Measurements from ENCODE around the gene MEIOC. TPM values are rescaled to one million over a fixed set of nuclear protein-coding genes. Genes with fewer than 3 reads are reported as not detected.
"Not testable (repeated sequence)": the region's sequence is repeated elsewhere in the genome, so short reads cannot be mapped to it uniquely, and the experiment has no call there.

Gene MEIOC
- total RNA-seq, 2 experiments from 2014 or later, result 0.16 to 0.26 TPM

GRCh38 chr17:44688200-44688599 lies 31.9 kb downstream of the MEIOC start:
- POLR2A ChIA-PET, result interaction anchor here (1.1 to 2.5 kb wide), 3 partner anchors 20 to 211 kb away, joined by 3 to 21 read pairs (median 6); partner anchors contain the start of genes DBF4B, EFTUD2 and GPATCH8
- DNase-seq (no peak), ATAC-seq (no peak)
- Mint-ChIP-seq H3K27ac (no peak overlapping the region), H3K36me3 (ENCODE audit: low read depth) (peaks cover 10% of the 10 kb centered on the region), H3K4me1 (ENCODE audit: low read depth) (peaks cover 31% of the 10 kb centered on the region), H3K9me3 (ENCODE audit: insufficient read depth) (no peaks in the 10 kb centered on the region), H3K27me3 (ENCODE audit: low read depth) (no peaks in the 10 kb centered on the region), H3K4me3 (peak overlapping the region; percentile 98)
- CTCF ChIA-PET, result interaction anchor here (0.8 to 4.0 kb wide), 4 partner anchors 16 to 156 kb away, joined by 5 to 21 read pairs (median 8); partner anchors contain the start of gene DBF4B

GRCh38 chr17:44688675-44689476 lies 32.6 kb downstream of the MEIOC start:
- Mint-ChIP-seq H3K4me1 (ENCODE audit: low read depth) (peaks cover 28% of the 10 kb centered on the region), H3K9me3 (ENCODE audit: insufficient read depth) (no peaks in the 10 kb centered on the region), H3K27me3 (ENCODE audit: low read depth) (no peaks in the 10 kb centered on the region), H3K36me3 (ENCODE audit: low read depth) (peaks cover 4% of the 10 kb centered on the region), H3K27ac (peak overlapping the region; percentile 93), H3K4me3 (peak overlapping the region; percentile 98)
- ChIA-PET CTCF (interaction anchor here (0.8 to 4.0 kb wide), 4 partner anchors 16 to 156 kb away, joined by 5 to 21 read pairs (median 8); partner anchors contain the start of gene DBF4B), POLR2A (interaction anchor here (0.6 to 2.5 kb wide), 6 partner anchors 19 to 267 kb away, joined by 3 to 21 read pairs (median 4); partner anchors contain the start of genes DBF4B, EFTUD2 and GPATCH8)
- no peak for DNase-seq
- peak; percentile 14 for ATAC-seq

- peak; percentile 99 for ATAC-seq
- peaks cover 28% of the 10 kb centered on the region for H3K4me1 Mint-ChIP-seq (ENCODE audit: low read depth)
- no peaks in the 10 kb centered on the region for H3K9me3 Mint-ChIP-seq (ENCODE audit: insufficient read depth)
- H3K4me3 Mint-ChIP-seq, result peak within 1 kb of the TSS; percentile 98
- peaks cover 3% of the 10 kb centered on the region for H3K36me3 Mint-ChIP-seq (ENCODE audit: low read depth)
- POLR2A ChIA-PET, result interaction anchor here (0.6 to 2.5 kb wide), 9 partner anchors 15 to 266 kb away, joined by 3 to 21 read pairs (median 4); partner anchors contain the start of genes DBF4B, EFTUD2 and GPATCH8
- peak; percentile 94 for DNase-seq
- peak within 1 kb of the TSS; percentile 93 for H3K27ac Mint-ChIP-seq
- no peaks in the 10 kb centered on the region for H3K27me3 Mint-ChIP-seq (ENCODE audit: low read depth)
- CTCF ChIA-PET, result interaction anchor here (0.8 to 4.0 kb wide), 8 partner anchors 8 to 156 kb away, joined by 3 to 21 read pairs (median 4); partner anchors contain the start of gene DBF4B
These were observed 33.4 kb downstream of the MEIOC start, which contains the start of gene CCDC43 for GRCh38 chr17:44689477-44690217. CCDC43 (minus strand) TSS chr17:44689776; CDS start chr17:44689753, 23 bp downstream.

- ChIA-PET POLR2A (interaction anchor here (2.2 to 2.5 kb wide), 2 partner anchors 17 kb away, joined by 6 to 21 read pairs; partner anchors contain the start of gene DBF4B), CTCF (interaction anchor here (0.6 to 4.0 kb wide), 13 partner anchors 8 to 187 kb away, joined by 3 to 21 read pairs (median 3); partner anchors contain the start of gene DBF4B)
- peak; percentile 34 for DNase-seq
- H3K36me3 Mint-ChIP-seq (ENCODE audit: low read depth); H3K27me3 Mint-ChIP-seq (ENCODE audit: low read depth); H3K9me3 Mint-ChIP-seq (ENCODE audit: insufficient read depth); H3K27ac Mint-ChIP-seq; ATAC-seq: not testable (repeated sequence)
- peak overlapping the region; percentile 98 for H3K4me3 Mint-ChIP-seq
- H3K4me1 Mint-ChIP-seq (ENCODE audit: low read depth), result peaks cover 28% of the 10 kb centered on the region
These were observed 34.6 kb downstream of the MEIOC start for GRCh38 chr17:44690746-44691306.

- Mint-ChIP-seq H3K36me3 (ENCODE audit: low read depth) (no peaks in the 10 kb centered on the region), H3K27me3 (ENCODE audit: low read depth) (no peaks in the 10 kb centered on the region), H3K4me3 (no peak overlapping the region), H3K9me3 (ENCODE audit: insufficient read depth) (no peaks in the 10 kb centered on the region), H3K27ac (no peak overlapping the region), H3K4me1 (ENCODE audit: low read depth) (peaks cover 17% of the 10 kb centered on the region)
- ChIA-PET POLR2A (no interaction called here), CTCF (no interaction called here)
- DNase-seq, result no peak
- no peak for ATAC-seq
These were observed 37.3 kb downstream of the MEIOC start for GRCh38 chr17:44693609-44694008.

DNA sequence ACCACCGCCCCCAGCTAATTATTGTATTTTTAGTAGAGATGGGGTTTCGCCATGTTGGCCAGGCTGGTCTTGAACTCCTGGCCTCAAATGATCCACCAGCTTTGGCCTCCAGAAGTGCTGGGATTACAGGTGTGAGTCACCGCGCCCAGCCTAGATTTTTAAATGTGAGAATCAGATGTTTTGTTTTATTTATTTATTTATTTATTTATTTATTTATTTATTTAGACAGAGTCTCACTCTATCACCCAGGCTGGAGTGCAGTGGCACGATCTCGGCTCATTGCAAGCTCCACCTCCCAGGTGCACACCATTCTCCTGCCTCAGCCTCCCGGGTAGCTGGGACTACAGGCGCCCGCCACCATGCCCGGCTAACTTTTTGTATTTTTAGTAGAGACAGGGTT lies 44.0 kb downstream of the MEIOC start:
- H3K9me3 Mint-ChIP-seq (ENCODE audit: insufficient read depth); H3K4me1 Mint-ChIP-seq (ENCODE audit: low read depth); H3K4me3 Mint-ChIP-seq; ATAC-seq; H3K27me3 Mint-ChIP-seq (ENCODE audit: low read depth); H3K27ac Mint-ChIP-seq; H3K36me3 Mint-ChIP-seq (ENCODE audit: low read depth); POLR2A ChIA-PET; DNase-seq: not testable (repeated sequence)
- CTCF ChIA-PET, result interaction anchor here (1.5 kb wide), 1 partner anchor 10 kb away, joined by 7 read pairs; the partner anchor contains the start of gene CCDC43

DNA sequence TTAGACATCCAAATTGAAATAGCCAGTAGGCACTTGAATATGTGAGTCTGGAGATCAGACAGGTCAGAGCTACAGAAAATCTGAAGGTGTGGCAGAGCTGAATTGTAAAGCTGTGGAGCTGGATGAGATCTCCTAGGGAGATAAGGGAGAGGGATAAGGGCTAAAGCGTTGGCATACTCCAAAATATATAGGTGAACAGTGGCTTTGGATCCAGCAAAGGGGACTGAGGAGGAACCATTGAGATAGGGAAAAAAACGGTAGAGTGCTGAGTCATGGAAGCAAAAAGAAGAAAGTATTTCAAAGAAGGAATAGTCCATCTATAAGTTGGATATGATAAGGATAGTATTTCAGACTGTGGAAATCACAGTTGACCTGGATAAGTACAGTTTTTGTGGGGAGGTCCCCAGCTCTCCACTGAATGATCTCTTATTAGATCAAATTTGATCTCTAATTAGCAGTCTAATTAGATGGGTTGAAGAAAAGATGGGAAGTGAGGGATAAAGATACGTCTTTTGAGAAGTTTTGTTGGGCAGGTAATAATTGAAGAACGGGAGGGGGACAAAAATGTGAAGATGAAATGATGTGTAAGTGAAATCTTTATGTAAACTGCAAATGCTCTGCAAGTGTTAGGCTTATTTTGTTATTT lies 51.6 kb downstream of the MEIOC start:
- POLR2A ChIA-PET, result interaction anchor here (0.7 to 2.4 kb wide), 4 partner anchors 13 to 72 kb away, joined by 3 to 21 read pairs (median 4); partner anchors contain the start of gene CCDC43
- DNase-seq (no peak), ATAC-seq (no peak)
- H3K27me3 Mint-ChIP-seq (ENCODE audit: low read depth), result peaks cover 7% of the 10 kb centered on the region
- peaks cover 5% of the 10 kb centered on the region for H3K4me1 Mint-ChIP-seq (ENCODE audit: low read depth)
- no peaks in the 10 kb centered on the region for H3K9me3 Mint-ChIP-seq (ENCODE audit: insufficient read depth)
- CTCF ChIA-PET, result interaction anchor here (1.1 to 2.8 kb wide), 2 partner anchors 18 to 174 kb away, joined by 5 to 21 read pairs; partner anchors contain the start of gene CCDC43
- H3K36me3 Mint-ChIP-seq (ENCODE audit: low read depth), result peaks cover 5% of the 10 kb centered on the region
- no peak overlapping the region for H3K4me3 Mint-ChIP-seq
- H3K27ac Mint-ChIP-seq, result no peak overlapping the region

GRCh38 chr17:44708401-44709263 lies 52.4 kb downstream of the MEIOC start, which contains the start of gene DBF4B:
DBF4B (plus strand) TSS chr17:44708665; CDS start chr17:44708821, 156 bp downstream.
- peaks cover 7% of the 10 kb centered on the region for H3K27me3 Mint-ChIP-seq (ENCODE audit: low read depth)

GRCh38 chr17:44719444-44719843 lies 63.2 kb downstream of the MEIOC start:
- Mint-ChIP-seq H3K27ac (no peak overlapping the region), H3K27me3 (ENCODE audit: low read depth) (no peaks in the 10 kb centered on the region), H3K4me1 (ENCODE audit: low read depth) (no peaks in the 10 kb centered on the region), H3K9me3 (ENCODE audit: insufficient read depth) (no peaks in the 10 kb centered on the region), H3K4me3 (no peak overlapping the region), H3K36me3 (ENCODE audit: low read depth) (peaks cover 30% of the 10 kb centered on the region)
- CTCF ChIA-PET, result no interaction called here
- POLR2A ChIA-PET, result interaction anchor here (0.6 kb wide), 1 partner anchor 70 kb away, joined by 3 read pairs; no protein-coding TSS in a partner anchor
- no peak for ATAC-seq
- DNase-seq, result no peak

More at GRCh38 chr17:44708401-44709263, 52.4 kb downstream of the MEIOC start, which contains the start of gene DBF4B:
- H3K36me3 Mint-ChIP-seq (ENCODE audit: low read depth), result peaks cover 6% of the 10 kb centered on the region
- H3K9me3 Mint-ChIP-seq (ENCODE audit: insufficient read depth), result no peaks in the 10 kb centered on the region
- DNase-seq (peak; percentile 91), ATAC-seq (peak; percentile 85)
- no peak within 1 kb of the TSS for H3K27ac Mint-ChIP-seq
- H3K4me3 Mint-ChIP-seq, result no peak within 1 kb of the TSS
- peaks cover 5% of the 10 kb centered on the region for H3K4me1 Mint-ChIP-seq (ENCODE audit: low read depth)
- POLR2A ChIA-PET, result interaction anchor here (0.6 to 2.4 kb wide), 4 partner anchors 17 to 283 kb away, joined by 3 to 21 read pairs (median 4); partner anchors contain the start of gene CCDC43
- CTCF ChIA-PET, result interaction anchor here (1.1 to 2.8 kb wide), 2 partner anchors 19 to 175 kb away, joined by 5 to 21 read pairs; partner anchors contain the start of gene CCDC43

DNA sequence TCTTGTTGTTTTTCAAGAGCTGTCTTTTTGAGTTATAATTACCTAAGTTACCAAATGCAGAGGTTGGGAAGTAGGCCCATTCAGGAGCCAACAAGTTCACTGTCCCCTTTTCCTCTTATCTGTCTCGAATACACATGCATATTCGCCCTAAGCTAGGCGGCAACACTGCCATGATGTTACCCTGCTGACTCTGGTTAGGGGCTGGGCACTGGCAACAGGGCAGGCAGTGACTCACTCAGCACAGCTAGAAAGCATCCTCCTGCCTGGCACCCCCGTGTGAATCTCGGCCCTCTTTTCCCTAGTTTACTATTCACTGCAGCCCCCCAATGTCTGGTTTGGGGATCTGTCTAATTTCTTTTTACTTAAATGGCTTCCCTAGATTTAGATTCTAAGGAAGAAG lies 66.0 kb downstream of the MEIOC start:
- ATAC-seq, result no peak
- H3K36me3 Mint-ChIP-seq (ENCODE audit: low read depth), result peaks cover 27% of the 10 kb centered on the region
- CTCF ChIA-PET, result no interaction called here
- no peaks in the 10 kb centered on the region for H3K4me1 Mint-ChIP-seq (ENCODE audit: low read depth)
- no peak overlapping the region for H3K27ac Mint-ChIP-seq
- H3K4me3 Mint-ChIP-seq, result no peak overlapping the region
- POLR2A ChIA-PET, result no interaction called here
- no peak for DNase-seq
- H3K9me3 Mint-ChIP-seq (ENCODE audit: insufficient read depth), result no peaks in the 10 kb centered on the region
- H3K27me3 Mint-ChIP-seq (ENCODE audit: low read depth), result no peaks in the 10 kb centered on the region

All from activated CD8-positive, alpha-beta T cell treated with anti-CD3 and anti-CD28 coated beads, Interleukin-2, amount 10 ng/mL, durations not matched to agents 7 days and 5 days (primary cell).